Chondrocyte (in vitro differentiated cells): Measurements from ENCODE around the gene TMEFF2. TPM values are rescaled to one million over a fixed set of nuclear protein-coding genes. Genes with fewer than 3 reads are reported as not detected.

ENCODE experiments used
- DNase-seq: peaks from one replicate; pipeline ENCODE4 v3.0.0; 2021; ENCODE audit warnings: mixed read lengths, low spot score
- H3K27ac Mint-ChIP-seq: one replicate; pipeline ENCODE4 v1.8.0; 2021; ENCODE audit warnings: mild to moderate bottlenecking, moderate library complexity, mixed read lengths; ENCODE audit not compliant: unreplicated experiment
- H3K27me3 Mint-ChIP-seq: 2 replicates; pipeline ENCODE4 v1.8.0; 2021; ENCODE audit warnings: low read depth, mixed read lengths
- H3K36me3 Mint-ChIP-seq: 2 replicates; pipeline ENCODE4 v1.8.0; 2021; ENCODE audit warnings: low read depth, mixed read lengths
- H3K4me1 Mint-ChIP-seq: 2 replicates; pipeline ENCODE4 v1.8.0; 2021; ENCODE audit warnings: low read depth, mild to moderate bottlenecking, mixed read lengths
- H3K4me3 Mint-ChIP-seq: one replicate; pipeline ENCODE4 v1.8.0; 2021; ENCODE audit warnings: mild to moderate bottlenecking, moderate library complexity, mixed read lengths; ENCODE audit not compliant: unreplicated experiment
- H3K9me3 Mint-ChIP-seq: 2 replicates; pipeline ENCODE4 v1.8.0; 2021; ENCODE audit warnings: low read depth, mixed read lengths
- total RNA-seq: library from RNA; stranded (reverse); gene quantifications from 3 replicates; pipeline ENCODE4 v1.2.1, GENCODE V29; 2021
- TF ChIP-seq, protein P1 (sequence below): fragments of 200-600 bp; sonication (generic); IDR thresholded peaks from 2 replicates; pipeline ENCODE4 v1.5.0; 2021; ENCODE audit warnings: antibody characterized with exemption, mild to moderate bottlenecking, moderate library complexity

The TMEFF2 gene
- total RNA-seq, 1 donor from 2014 or later, result 1.5 TPM

DNA sequence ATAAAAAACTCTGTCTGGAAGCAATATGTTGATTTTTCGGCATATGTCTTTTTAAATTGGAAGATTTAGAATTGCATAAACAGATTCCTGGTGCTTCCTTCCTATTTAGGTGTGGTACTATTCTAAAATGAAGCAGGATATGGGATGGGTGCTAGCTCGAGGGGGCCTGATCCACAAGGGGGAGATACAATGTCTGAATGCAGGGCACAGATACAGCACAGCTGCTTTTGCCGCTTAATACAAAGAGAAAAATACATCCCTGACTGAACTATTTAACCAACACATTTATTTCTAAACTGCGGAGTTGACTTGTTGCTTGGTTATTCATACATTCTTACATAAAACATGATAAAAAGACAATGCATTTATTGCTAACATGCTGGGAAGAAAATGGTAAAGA, 169.1 kb downstream of the TMEFF2 start:
- Mint-ChIP-seq H3K9me3 (no peaks in the 10 kb centered on the region), H3K4me3 (no peak overlapping the region), H3K4me1 (no peaks in the 10 kb centered on the region), H3K27me3 (no peaks in the 10 kb centered on the region), H3K36me3 (no peaks in the 10 kb centered on the region), H3K27ac (no peak overlapping the region)
- TF ChIP-seq, protein P1, sequence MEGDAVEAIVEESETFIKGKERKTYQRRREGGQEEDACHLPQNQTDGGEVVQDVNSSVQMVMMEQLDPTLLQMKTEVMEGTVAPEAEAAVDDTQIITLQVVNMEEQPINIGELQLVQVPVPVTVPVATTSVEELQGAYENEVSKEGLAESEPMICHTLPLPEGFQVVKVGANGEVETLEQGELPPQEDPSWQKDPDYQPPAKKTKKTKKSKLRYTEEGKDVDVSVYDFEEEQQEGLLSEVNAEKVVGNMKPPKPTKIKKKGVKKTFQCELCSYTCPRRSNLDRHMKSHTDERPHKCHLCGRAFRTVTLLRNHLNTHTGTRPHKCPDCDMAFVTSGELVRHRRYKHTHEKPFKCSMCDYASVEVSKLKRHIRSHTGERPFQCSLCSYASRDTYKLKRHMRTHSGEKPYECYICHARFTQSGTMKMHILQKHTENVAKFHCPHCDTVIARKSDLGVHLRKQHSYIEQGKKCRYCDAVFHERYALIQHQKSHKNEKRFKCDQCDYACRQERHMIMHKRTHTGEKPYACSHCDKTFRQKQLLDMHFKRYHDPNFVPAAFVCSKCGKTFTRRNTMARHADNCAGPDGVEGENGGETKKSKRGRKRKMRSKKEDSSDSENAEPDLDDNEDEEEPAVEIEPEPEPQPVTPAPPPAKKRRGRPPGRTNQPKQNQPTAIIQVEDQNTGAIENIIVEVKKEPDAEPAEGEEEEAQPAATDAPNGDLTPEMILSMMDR, result no peak
- no peak for DNase-seq

DNA sequence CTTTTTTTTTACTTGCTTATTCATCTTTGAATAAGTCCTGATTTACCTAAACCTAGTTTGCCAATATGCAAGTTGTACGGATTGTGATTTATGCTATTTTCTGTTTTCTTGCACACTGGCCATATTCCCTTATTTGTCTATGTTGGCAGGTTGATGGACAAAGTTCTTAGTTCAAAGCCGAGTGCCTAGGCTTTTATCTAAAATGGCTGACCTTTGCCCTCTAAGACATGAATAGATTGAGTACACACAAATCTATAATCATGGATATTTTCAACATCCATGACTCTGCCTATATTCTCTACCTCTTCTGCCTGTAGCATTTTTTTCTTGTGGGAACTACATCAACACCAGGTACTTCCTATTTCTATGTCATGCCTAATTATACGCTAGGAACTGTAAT, 171.7 kb downstream of the TMEFF2 start:
- no peak for DNase-seq
- Mint-ChIP-seq H3K9me3 (no peaks in the 10 kb centered on the region), H3K4me1 (no peaks in the 10 kb centered on the region), H3K4me3 (no peak overlapping the region), H3K27me3 (no peaks in the 10 kb centered on the region), H3K27ac (no peak overlapping the region), H3K36me3 (no peaks in the 10 kb centered on the region)
- TF ChIP-seq, protein P1, result no peak

DNA sequence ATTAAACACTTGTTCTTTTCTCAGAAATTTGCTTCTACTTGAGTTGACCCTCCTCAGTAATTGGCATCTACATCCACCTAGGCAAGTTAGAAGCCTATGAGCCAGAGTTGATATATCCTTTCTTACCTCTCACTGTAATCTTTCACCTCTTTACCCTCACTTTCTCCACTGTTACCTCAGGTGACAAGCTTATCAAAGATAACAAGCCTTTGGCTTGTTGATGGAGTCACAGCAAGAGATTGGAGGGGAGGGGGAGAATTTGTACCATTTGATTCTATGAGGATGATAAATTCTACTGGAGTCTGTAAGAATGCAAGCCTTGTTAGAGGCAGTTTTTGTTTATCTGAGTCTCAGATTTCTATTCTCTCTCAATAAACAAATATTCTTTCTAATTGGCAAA, 176.9 kb downstream of the TMEFF2 start:
- H3K27me3 Mint-ChIP-seq, result no peaks in the 10 kb centered on the region
- H3K9me3 Mint-ChIP-seq, result no peaks in the 10 kb centered on the region
- H3K4me1 Mint-ChIP-seq, result no peaks in the 10 kb centered on the region
- no peak overlapping the region for H3K4me3 Mint-ChIP-seq
- TF ChIP-seq, protein P1, result no peak
- H3K27ac Mint-ChIP-seq, result no peak overlapping the region
- H3K36me3 Mint-ChIP-seq, result no peaks in the 10 kb centered on the region
- no peak for DNase-seq

DNA sequence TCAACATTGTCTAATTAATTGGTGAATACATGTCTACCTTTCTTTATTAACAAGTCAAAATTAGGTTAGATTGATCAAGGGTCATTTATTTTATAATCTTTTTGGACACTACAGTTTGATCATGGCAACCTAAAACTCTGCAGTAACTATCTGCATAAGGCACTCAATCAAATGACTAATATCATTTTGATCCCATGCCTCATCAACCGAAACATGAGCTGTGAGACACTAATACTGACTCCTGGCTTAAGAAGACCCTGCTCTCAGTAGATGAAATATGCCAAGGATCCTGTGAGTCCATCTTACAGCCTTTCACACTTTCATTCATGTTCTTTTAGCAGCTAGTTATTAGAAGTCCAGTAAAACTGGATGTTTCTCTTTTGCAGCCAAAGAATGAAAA, 178.5 kb downstream of the TMEFF2 start:
- DNase-seq, result no peak
- TF ChIP-seq, protein P1, result no peak
- no peaks in the 10 kb centered on the region for H3K36me3 Mint-ChIP-seq
- H3K27me3 Mint-ChIP-seq, result no peaks in the 10 kb centered on the region
- peaks cover 3% of the 10 kb centered on the region for H3K4me1 Mint-ChIP-seq
- no peaks in the 10 kb centered on the region for H3K9me3 Mint-ChIP-seq
- no peak overlapping the region for H3K4me3 Mint-ChIP-seq
- H3K27ac Mint-ChIP-seq, result no peak overlapping the region

DNA sequence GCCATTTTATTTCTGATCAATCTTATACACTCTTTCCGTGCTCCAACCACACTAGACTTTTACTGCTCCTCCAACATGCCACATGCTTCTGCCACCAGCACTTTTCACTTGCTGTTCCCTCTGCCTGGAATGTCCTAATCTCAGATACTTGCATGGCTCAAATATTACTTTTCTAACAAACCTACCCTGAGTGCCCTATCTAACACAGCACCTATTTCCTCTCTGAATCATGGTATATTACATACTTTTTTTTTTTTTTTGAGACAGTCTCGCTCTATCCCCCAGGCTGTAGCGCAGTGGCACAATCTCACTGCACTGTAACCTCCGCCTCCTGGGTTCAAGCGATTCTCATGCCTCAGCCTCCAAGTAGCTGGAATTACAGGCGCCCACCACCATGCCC, 181.5 kb downstream of the TMEFF2 start:
- Mint-ChIP-seq H3K4me3 (no peak overlapping the region), H3K9me3 (no peaks in the 10 kb centered on the region), H3K27me3 (no peaks in the 10 kb centered on the region), H3K4me1 (peaks cover 17% of the 10 kb centered on the region), H3K36me3 (no peaks in the 10 kb centered on the region), H3K27ac (no peak overlapping the region)
- DNase-seq, result no peak
- TF ChIP-seq, protein P1, result no peak
